Trophoblast cell (in vitro differentiated cells and primary cell): ENCODE data around the gene PPARGC1A.
A peak's percentile ranks its signal among the peaks of the same experiment; 100 is the strongest.

Source experiments
- DNase-seq, 2 donors: peaks; one replicate each; pipeline ENCODE4 v3.0.0-alpha.2; 2016
- H2AFZ ChIP-seq: 2 replicates; pipeline ENCODE4 v1.6.1; 2013; ENCODE audit warnings: low read length, moderate library complexity, mild to moderate bottlenecking; ENCODE audit not compliant: insufficient read depth, poor library complexity
- H2AK5ac ChIP-seq: 2 replicates; pipeline ENCODE4 v1.6.1; 2013; ENCODE audit warnings: mild to moderate bottlenecking, low read length
- H2BK120ac ChIP-seq: 2 replicates; pipeline ENCODE4 v1.6.1; 2013; ENCODE audit warnings: low read length, mild to moderate bottlenecking, moderate library complexity; ENCODE audit not compliant: insufficient read depth, poor library complexity
- H2BK12ac ChIP-seq: 2 replicates; pipeline ENCODE4 v1.6.1; 2013; ENCODE audit warnings: mild to moderate bottlenecking, low read length, moderate library complexity
- H2BK5ac ChIP-seq: 2 replicates; pipeline ENCODE4 v1.6.1; 2013; ENCODE audit warnings: low read length, low read depth, moderate library complexity, mild to moderate bottlenecking; ENCODE audit not compliant: poor library complexity
- H3K14ac ChIP-seq: 2 replicates; pipeline ENCODE4 v1.6.1; 2013; ENCODE audit warnings: mild to moderate bottlenecking, low read length
- H3K18ac ChIP-seq: 2 replicates; pipeline ENCODE4 v1.6.1; 2013; ENCODE audit warnings: mild to moderate bottlenecking, low read length
- H3K23ac ChIP-seq: 2 replicates; pipeline ENCODE4 v1.6.1; 2013; ENCODE audit warnings: low read length
- H3K27ac ChIP-seq: 2 replicates; pipeline ENCODE4 v1.5.1; 2013; ENCODE audit warnings: low read depth, mild to moderate bottlenecking, inconsistent platforms, low read length, moderate library complexity
- H3K27me3 ChIP-seq: 2 replicates; pipeline ENCODE4 v1.6.1; 2013; ENCODE audit warnings: inconsistent platforms, mild to moderate bottlenecking, low read length, moderate library complexity; ENCODE audit not compliant: insufficient read depth
- H3K36me3 ChIP-seq, 2 experiments: 1 replicate in 1 of 2; 2 replicates in 1 of 2; pipeline ENCODE4 v1.6.1; 2013; ENCODE audit warnings: low read length in 2 of 2, mild to moderate bottlenecking in 2 of 2, moderate library complexity in 1 of 2; ENCODE audit not compliant: insufficient read depth in 2 of 2, control insufficient read depth in 1 of 2
- H3K4ac ChIP-seq: 2 replicates; pipeline ENCODE4 v1.6.1; 2013; ENCODE audit warnings: low read depth, mild to moderate bottlenecking, low read length, moderate library complexity
- H3K4me1 ChIP-seq, 2 experiments: 1 replicate in 1 of 2; 2 replicates in 1 of 2; pipeline ENCODE4 v1.6.1; 2013; ENCODE audit warnings: low read length in 2 of 2, mild to moderate bottlenecking in 2 of 2, moderate library complexity in 1 of 2; ENCODE audit not compliant: insufficient read depth in 2 of 2, control insufficient read depth in 1 of 2
- H3K4me2 ChIP-seq: 2 replicates; pipeline ENCODE4 v1.6.1; 2013; ENCODE audit warnings: inconsistent platforms, mild to moderate bottlenecking, low read length, moderate library complexity
- H3K4me3 ChIP-seq: 2 replicates; pipeline ENCODE4 v1.5.1; 2013; ENCODE audit warnings: mild to moderate bottlenecking, low read depth, low read length, inconsistent platforms
- H3K79me1 ChIP-seq: one replicate; pipeline ENCODE4 v1.6.1; 2013; ENCODE audit warnings: low read length
- H3K79me2 ChIP-seq: 2 replicates; pipeline ENCODE4 v1.6.1; 2013; ENCODE audit warnings: low read length, mild to moderate bottlenecking; ENCODE audit not compliant: control insufficient read depth, insufficient read depth, poor library complexity
- H3K9ac ChIP-seq: 2 replicates; pipeline ENCODE4 v1.6.1; 2013; ENCODE audit warnings: mild to moderate bottlenecking, low read length
- H3K9me3 ChIP-seq: 2 replicates; pipeline ENCODE4 v1.6.1; 2013; ENCODE audit warnings: low read depth, mild to moderate bottlenecking, control low read depth, inconsistent platforms, low read length; ENCODE audit not compliant: insufficient read depth
- H4K12ac ChIP-seq: 2 replicates; pipeline ENCODE4 v1.6.1; 2013; ENCODE audit warnings: low read depth, mild to moderate bottlenecking, low read length, moderate library complexity
- H4K8ac ChIP-seq: 2 replicates; pipeline ENCODE4 v1.6.1; 2013; ENCODE audit warnings: low read depth, mild to moderate bottlenecking, low read length, moderate library complexity
- H4K91ac ChIP-seq: one replicate; pipeline ENCODE4 v1.6.1; 2013; ENCODE audit warnings: low read depth, mild to moderate bottlenecking, low read length, moderate library complexity
- WGBS: extraction: QIAGEN DNeasy Blood & Tissue Kit; methylation state at CpG from one replicate; pipeline ENCODE4 v1.1.7; 2013; ENCODE audit warnings: missing lambda C conversion rate; ENCODE audit not compliant: insufficient read length, insufficient coverage; ENCODE audit errors: extremely low coverage; 5-methylcytosine and 5-hydroxymethylcytosine counted together

The PPARGC1A gene

GRCh38 chr4:23934223-23934622 is 44.4 kb upstream of the PPARGC1A start:
- no peak overlapping the region for H3K18ac ChIP-seq
- WGBS: no CpG with 5 or more reads among the region's 4 CpGs
- no peak overlapping the region for H4K8ac ChIP-seq
- H2AK5ac ChIP-seq: no peak overlapping the region
- H3K9me3 ChIP-seq: peaks cover 3% of the 10 kb centered on the region
- H3K4me3 ChIP-seq: no peak overlapping the region
- H2BK12ac ChIP-seq: peak overlapping the region; percentile 8
- H3K27ac ChIP-seq: no peak overlapping the region
- H2AFZ ChIP-seq: no peak overlapping the region
- peaks cover 5% of the 10 kb centered on the region for H3K79me1 ChIP-seq
- peak in 1 of 2 donors; percentile 43 for DNase-seq
- H4K91ac ChIP-seq: peak overlapping the region; percentile 10
- H3K23ac ChIP-seq: no peak overlapping the region
- H2BK120ac ChIP-seq: peak overlapping the region; percentile 46
- no peaks in the 10 kb centered on the region for H3K79me2 ChIP-seq
- H3K36me3 ChIP-seq: no peaks in the 10 kb centered on the region
- no peaks in the 10 kb centered on the region for H3K27me3 ChIP-seq
- peaks cover 2 to 8% of the 10 kb centered on the region in 2 experiments for H3K4me1 ChIP-seq
- no peak overlapping the region for H3K4me2 ChIP-seq
- no peak overlapping the region for H4K12ac ChIP-seq
- no peak overlapping the region for H3K9ac ChIP-seq
- no peak overlapping the region for H3K14ac ChIP-seq
- no peak overlapping the region for H2BK5ac ChIP-seq
- no peak overlapping the region for H3K4ac ChIP-seq

- no peaks in the 10 kb centered on the region for H3K79me2 ChIP-seq
- H2BK12ac ChIP-seq: peak overlapping the region; percentile 26
- no peak overlapping the region for H4K91ac ChIP-seq
- H3K23ac ChIP-seq: no peak overlapping the region
- H3K14ac ChIP-seq: no peak overlapping the region
- no peaks in the 10 kb centered on the region for H3K36me3 ChIP-seq
- no peak overlapping the region for H4K12ac ChIP-seq
- no peaks in the 10 kb centered on the region for H3K27me3 ChIP-seq
- H3K9me3 ChIP-seq: peaks cover 3% of the 10 kb centered on the region
- no peak overlapping the region for H2BK5ac ChIP-seq
- H2BK120ac ChIP-seq: no peak overlapping the region
- no peak overlapping the region for H3K4me2 ChIP-seq
- peak in 1 of 2 donors; percentile 60 for DNase-seq
- no peak overlapping the region for H3K18ac ChIP-seq
- H2AK5ac ChIP-seq: no peak overlapping the region
- peaks cover 2 to 8% of the 10 kb centered on the region in 2 experiments for H3K4me1 ChIP-seq
- H3K4me3 ChIP-seq: no peak overlapping the region
- peak overlapping the region; percentile 30 for H3K27ac ChIP-seq
- peaks cover 5% of the 10 kb centered on the region for H3K79me1 ChIP-seq
- no peak overlapping the region for H3K4ac ChIP-seq
- no peak overlapping the region for H2AFZ ChIP-seq
- H3K9ac ChIP-seq: no peak overlapping the region
- no CpG with 5 or more reads among the region's 6 CpGs for WGBS
- H4K8ac ChIP-seq: peak overlapping the region; percentile 55
Observed at GRCh38 chr4:23932901-23933308, 43.1 kb upstream of the PPARGC1A start.

- no peak overlapping the region for H2BK120ac ChIP-seq
- peaks cover 2 to 8% of the 10 kb centered on the region in 2 experiments for H3K4me1 ChIP-seq
- no peak overlapping the region for H3K23ac ChIP-seq
Observed at GRCh38 chr4:23932186-23932585, 42.3 kb upstream of the PPARGC1A start.

GRCh38 chr4:23931489-23931830 is 41.6 kb upstream of the PPARGC1A start:
- Histone ChIP-seq H3K27ac (no peak overlapping the region), H3K4me3 (no peak overlapping the region), H3K4me1 (peaks cover 2 to 8% of the 10 kb centered on the region in 2 experiments), H2AK5ac (no peak overlapping the region), H3K4ac (no peak overlapping the region), H3K79me2 (no peaks in the 10 kb centered on the region), H2BK120ac (no peak overlapping the region), H2BK5ac (no peak overlapping the region), H3K36me3 (no peaks in the 10 kb centered on the region), H3K4me2 (no peak overlapping the region), H3K27me3 (no peaks in the 10 kb centered on the region), H3K14ac (no peak overlapping the region), H3K79me1 (peaks cover 5% of the 10 kb centered on the region), H3K9ac (no peak overlapping the region), H4K8ac (no peak overlapping the region), H3K9me3 (peaks cover 3% of the 10 kb centered on the region), H4K91ac (no peak overlapping the region), H4K12ac (no peak overlapping the region), H2AFZ (no peak overlapping the region), H2BK12ac (no peak overlapping the region), H3K18ac (no peak overlapping the region), H3K23ac (no peak overlapping the region)
- no peak for DNase-seq
- no CpG with 5 or more reads among the region's 2 CpGs for WGBS

More at GRCh38 chr4:23932186-23932585, 42.3 kb upstream of the PPARGC1A start:
- H3K36me3 ChIP-seq: no peaks in the 10 kb centered on the region
- H2AFZ ChIP-seq: no peak overlapping the region
- no peak overlapping the region for H3K9ac ChIP-seq
- no peaks in the 10 kb centered on the region for H3K27me3 ChIP-seq
- no CpG with 5 or more reads among the region's 4 CpGs for WGBS
- H3K27ac ChIP-seq: no peak overlapping the region
- H3K18ac ChIP-seq: no peak overlapping the region
- H4K91ac ChIP-seq: no peak overlapping the region
- H4K12ac ChIP-seq: no peak overlapping the region
- H4K8ac ChIP-seq: no peak overlapping the region
- H3K14ac ChIP-seq: no peak overlapping the region
- H3K4ac ChIP-seq: no peak overlapping the region
- H2AK5ac ChIP-seq: no peak overlapping the region
- peaks cover 3% of the 10 kb centered on the region for H3K9me3 ChIP-seq
- DNase-seq: no peak
- H3K4me3 ChIP-seq: no peak overlapping the region
- no peak overlapping the region for H2BK12ac ChIP-seq
- H3K79me1 ChIP-seq: peaks cover 5% of the 10 kb centered on the region
- no peaks in the 10 kb centered on the region for H3K79me2 ChIP-seq
- no peak overlapping the region for H3K4me2 ChIP-seq
- H2BK5ac ChIP-seq: no peak overlapping the region
